Measurements from ENCODE around the gene AFAP1.

AFAP1 gene

GRCh38 chr4:7770224-7771050, 169.2 kb downstream of the AFAP1 start:
- no peak for DNase-seq (ENCODE audit: low read depth, low spot score)

- DNase-seq (ENCODE audit: low read depth, low spot score) = no peak
Measured at GRCh38 chr4:7769396-7770223, 170.1 kb downstream of the AFAP1 start.

GRCh38 chr4:7768736-7769135, 170.9 kb downstream of the AFAP1 start:
- no peak for DNase-seq (ENCODE audit: low read depth, low spot score)

- no peak for DNase-seq (ENCODE audit: low read depth, low spot score)
Measured at GRCh38 chr4:7767966-7768365, 171.7 kb downstream of the AFAP1 start.

- DNase-seq (ENCODE audit: low read depth, low spot score) = no peak
Measured at GRCh38 chr4:7767526-7767925, 172.1 kb downstream of the AFAP1 start.

- DNase-seq (ENCODE audit: low read depth, low spot score) = no peak
Measured at GRCh38 chr4:7766661-7767345, 172.9 kb downstream of the AFAP1 start.

GRCh38 chr4:7766086-7766485, 173.6 kb downstream of the AFAP1 start:
- no peak for DNase-seq (ENCODE audit: low read depth, low spot score)

GRCh38 chr4:7765666-7766065, 174.0 kb downstream of the AFAP1 start:
- no peak for DNase-seq (ENCODE audit: low read depth, low spot score)

- no peak for DNase-seq (ENCODE audit: low read depth, low spot score)
Measured at GRCh38 chr4:7764466-7764865, 175.2 kb downstream of the AFAP1 start.

- no peak for DNase-seq (ENCODE audit: low read depth, low spot score)
Measured at GRCh38 chr4:7763788-7764187, 175.9 kb downstream of the AFAP1 start.

GRCh38 chr4:7763106-7763505, 176.6 kb downstream of the AFAP1 start:
- no peak for DNase-seq (ENCODE audit: low read depth, low spot score)

- DNase-seq (ENCODE audit: low read depth, low spot score) = no peak
Measured at GRCh38 chr4:7762376-7763030, 177.2 kb downstream of the AFAP1 start.

GRCh38 chr4:7761720-7762119, 177.9 kb downstream of the AFAP1 start:
- no peak for DNase-seq (ENCODE audit: low read depth, low spot score)

- DNase-seq (ENCODE audit: low read depth, low spot score) = no peak
Measured at GRCh38 chr4:7761312-7761711, 178.3 kb downstream of the AFAP1 start.

GRCh38 chr4:7760706-7761105, 179.0 kb downstream of the AFAP1 start:
- no peak for DNase-seq (ENCODE audit: low read depth, low spot score)

- no peak for DNase-seq (ENCODE audit: low read depth, low spot score)
Measured at GRCh38 chr4:7760228-7760627, 179.4 kb downstream of the AFAP1 start.

- no peak for DNase-seq (ENCODE audit: low read depth, low spot score)
Measured at GRCh38 chr4:7759635-7760034, 180.0 kb downstream of the AFAP1 start.

- DNase-seq (ENCODE audit: low read depth, low spot score) = no peak
Measured at GRCh38 chr4:7759216-7759615, 180.4 kb downstream of the AFAP1 start.

- no peak for DNase-seq (ENCODE audit: low read depth, low spot score)
Measured at GRCh38 chr4:7758476-7758875, 181.2 kb downstream of the AFAP1 start.

- DNase-seq (ENCODE audit: low read depth, low spot score) = no peak
Measured at GRCh38 chr4:7757501-7758471, 181.9 kb downstream of the AFAP1 start.

All from iPS DF 19.7 (cell line).